GM12872 (cell line): Measurements from ENCODE around the gene TP53I3.

ENCODE experiments used
- TF ChIP-seq, protein P1 (sequence below): IDR thresholded peaks from 3 replicates; pipeline ENCODE4 v1.5.1; 2011; ENCODE audit warnings: low read depth, mild to moderate bottlenecking, low read length, moderate library complexity; ENCODE audit not compliant: insufficient read depth

Gene TP53I3

DNA sequence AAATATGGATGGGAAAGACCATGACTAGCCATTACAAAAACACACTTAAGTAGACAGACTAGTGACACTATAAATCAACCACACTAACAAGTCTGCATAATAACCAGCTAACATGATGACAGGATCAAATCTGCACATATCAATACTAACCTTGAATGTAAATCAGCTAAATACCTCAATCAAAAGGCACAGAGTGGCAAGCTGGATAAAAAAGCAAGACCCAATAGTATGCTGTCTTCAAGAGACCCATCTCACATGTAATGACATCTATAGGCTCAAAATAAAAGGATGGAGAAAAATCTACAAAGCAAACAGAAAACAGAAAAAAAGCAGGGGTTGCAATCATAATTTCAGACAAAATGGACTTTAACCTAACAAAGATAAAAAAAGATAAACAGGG, 22.2 kb upstream of the TP53I3 start:
- TF ChIP-seq, protein P1, sequence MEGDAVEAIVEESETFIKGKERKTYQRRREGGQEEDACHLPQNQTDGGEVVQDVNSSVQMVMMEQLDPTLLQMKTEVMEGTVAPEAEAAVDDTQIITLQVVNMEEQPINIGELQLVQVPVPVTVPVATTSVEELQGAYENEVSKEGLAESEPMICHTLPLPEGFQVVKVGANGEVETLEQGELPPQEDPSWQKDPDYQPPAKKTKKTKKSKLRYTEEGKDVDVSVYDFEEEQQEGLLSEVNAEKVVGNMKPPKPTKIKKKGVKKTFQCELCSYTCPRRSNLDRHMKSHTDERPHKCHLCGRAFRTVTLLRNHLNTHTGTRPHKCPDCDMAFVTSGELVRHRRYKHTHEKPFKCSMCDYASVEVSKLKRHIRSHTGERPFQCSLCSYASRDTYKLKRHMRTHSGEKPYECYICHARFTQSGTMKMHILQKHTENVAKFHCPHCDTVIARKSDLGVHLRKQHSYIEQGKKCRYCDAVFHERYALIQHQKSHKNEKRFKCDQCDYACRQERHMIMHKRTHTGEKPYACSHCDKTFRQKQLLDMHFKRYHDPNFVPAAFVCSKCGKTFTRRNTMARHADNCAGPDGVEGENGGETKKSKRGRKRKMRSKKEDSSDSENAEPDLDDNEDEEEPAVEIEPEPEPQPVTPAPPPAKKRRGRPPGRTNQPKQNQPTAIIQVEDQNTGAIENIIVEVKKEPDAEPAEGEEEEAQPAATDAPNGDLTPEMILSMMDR = no peak

DNA sequence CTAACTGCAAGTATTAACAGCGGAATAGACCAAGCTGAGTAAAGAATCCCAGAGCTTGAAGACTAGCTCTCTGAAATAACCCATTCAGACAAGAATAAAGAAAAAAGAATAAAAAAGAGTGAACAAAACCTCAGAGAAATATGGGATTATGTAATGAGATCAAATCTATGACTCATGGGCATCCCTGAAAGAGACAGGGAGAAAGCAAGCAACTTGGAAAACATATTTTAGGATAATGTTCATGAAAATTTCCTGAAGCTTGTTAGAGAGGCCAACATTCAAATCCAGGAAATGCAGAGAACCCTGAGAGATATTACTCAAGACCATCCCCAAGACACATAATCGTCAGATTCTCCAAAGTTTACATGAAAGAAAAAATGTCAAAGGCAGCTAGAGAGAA, 21.2 kb upstream of the TP53I3 start:
- TF ChIP-seq, protein P1 = no peak

DNA sequence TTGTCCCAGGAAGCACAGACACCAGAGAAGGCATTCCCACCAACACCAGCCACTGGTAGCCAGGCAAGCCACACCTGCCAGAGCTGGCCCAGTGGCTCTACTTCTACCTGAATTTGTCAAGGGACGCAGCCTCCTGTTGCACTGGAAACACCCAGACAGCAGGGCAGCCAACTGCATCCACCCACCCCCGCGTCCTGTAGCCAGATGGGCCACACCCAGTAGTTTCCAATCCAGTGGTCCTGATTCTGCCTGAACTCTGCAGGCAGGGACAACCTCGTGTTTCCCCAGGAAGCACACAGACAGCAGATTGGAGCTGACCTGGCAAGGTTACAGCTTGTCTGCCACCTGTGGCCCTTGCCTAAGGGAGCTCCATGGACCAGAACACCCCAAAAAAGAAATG, 20.3 kb upstream of the TP53I3 start:
- TF ChIP-seq, protein P1 = no peak

DNA sequence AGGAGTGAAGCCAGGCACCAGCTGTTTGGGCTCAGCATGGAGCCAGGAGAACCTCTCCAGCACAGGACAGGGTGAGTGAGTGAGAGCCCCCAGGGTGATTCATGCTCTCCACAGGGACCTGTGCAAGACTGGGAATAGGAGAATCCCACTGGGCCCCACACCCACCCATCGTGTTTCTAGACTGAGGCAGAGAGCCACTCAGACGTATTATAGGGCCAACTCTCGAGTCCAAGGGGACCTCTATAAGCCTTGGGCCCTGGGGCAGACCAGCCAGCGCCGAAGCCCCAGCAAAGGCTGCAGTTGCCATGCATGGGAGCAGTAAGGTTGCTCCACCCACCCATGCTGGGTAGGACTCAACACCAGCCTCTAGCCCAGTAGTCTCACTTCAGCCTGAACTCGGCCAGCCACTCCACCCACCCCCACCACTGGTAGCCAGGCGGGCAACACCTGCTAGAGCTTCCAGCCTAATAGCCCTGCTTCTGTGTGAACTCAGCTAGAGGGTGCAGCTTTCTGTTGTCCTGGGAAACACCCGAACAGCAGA, 19.5 kb upstream of the TP53I3 start:
- TF ChIP-seq, protein P1 = no peak

DNA sequence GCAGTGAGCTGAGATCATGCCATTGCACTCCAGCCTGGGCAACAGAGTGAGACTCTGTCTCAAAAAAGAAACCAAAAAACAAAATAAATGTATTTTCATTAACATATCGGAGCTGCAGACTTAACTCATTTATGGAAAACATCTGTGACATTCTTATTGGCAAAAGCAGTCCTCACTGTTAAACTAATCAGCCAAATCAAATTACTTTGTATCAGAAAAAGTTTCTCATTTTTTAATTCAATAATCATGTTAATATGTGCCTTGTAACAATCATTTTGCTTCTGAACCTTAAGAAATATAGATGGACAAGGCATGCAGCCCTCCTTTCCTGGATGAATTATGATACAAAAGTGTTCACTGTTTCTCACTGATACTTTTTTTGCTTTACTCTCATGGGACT, 18.0 kb upstream of the TP53I3 start:
- TF ChIP-seq, protein P1 = no peak

DNA sequence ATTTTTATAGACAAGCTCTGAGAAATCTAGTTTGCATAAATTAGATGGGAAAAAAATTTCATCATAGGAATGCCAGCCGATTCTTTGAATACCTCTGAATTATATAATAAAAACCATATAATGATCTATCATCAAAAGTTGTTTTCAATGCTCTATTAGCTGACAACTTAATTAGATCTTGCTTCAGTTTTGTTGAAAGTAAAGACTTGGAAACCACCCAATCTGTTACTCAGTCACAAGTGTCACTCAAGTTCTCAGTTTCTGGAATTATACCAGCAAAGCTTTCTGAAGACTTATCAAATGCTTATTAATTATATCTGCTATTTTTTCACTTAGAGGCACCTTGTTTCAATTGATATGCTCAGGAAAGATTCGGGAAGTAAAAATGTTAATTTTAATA, 17.4 kb upstream of the TP53I3 start:
- TF ChIP-seq, protein P1 = no peak

DNA sequence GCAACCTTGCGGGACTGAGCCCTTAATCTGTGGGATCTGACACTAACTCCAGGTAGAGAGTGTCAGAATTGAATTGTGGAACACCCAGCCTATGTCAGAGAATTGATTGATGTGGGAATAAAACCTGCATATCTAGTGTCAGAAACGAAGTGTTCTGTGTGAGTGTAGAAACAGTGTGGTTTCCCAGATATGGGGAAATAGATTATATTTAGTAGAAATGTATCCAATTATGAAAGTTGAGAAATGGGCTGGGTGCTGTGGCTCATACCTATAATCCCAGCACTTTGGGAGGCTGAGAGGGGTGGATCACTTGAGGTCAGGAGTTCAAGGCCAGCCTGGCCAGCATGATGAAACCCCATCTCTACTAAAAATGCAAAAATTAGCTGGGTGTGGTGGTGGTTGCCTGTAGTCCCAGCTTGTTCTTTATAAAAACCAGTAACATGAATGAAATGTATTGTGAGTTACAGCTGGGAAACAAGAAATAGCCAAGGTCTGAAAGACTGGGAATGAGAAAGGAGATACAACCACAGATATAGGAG, 4.3 kb upstream of the TP53I3 start:
- TF ChIP-seq, protein P1 = no peak
